Measurements from ENCODE around the gene CAMSAP2. TPM values are rescaled to one million over a fixed set of nuclear protein-coding genes. Genes with fewer than 3 reads are reported as not detected.

CAMSAP2 gene
- total and polyA plus RNA-seq, 2 of the 8 experiments (the other 6 are each of a cell fraction or from before 2014, with no cell fraction given) = 4.2 to 27.6 TPM

- Histone ChIP-seq H4K8ac (ENCODE audit: extremely low read depth, insufficient read depth, low read length) (no peak overlapping the region), H2AFZ (ENCODE audit: low read length) (no peak overlapping the region), H3K4me2 (ENCODE audit: insufficient read depth in 1 of 2, low read depth in 2 of 2, low read length in 2 of 2) (no peak overlapping the region), H3K4me1 (replicated peaks in 1 of 4; ENCODE audit: control insufficient read depth in 3 of 4, insufficient read depth in 4 of 4, low read length in 3 of 4) (no peaks in the 10 kb centered on the region), H3K79me2 (ENCODE audit: control insufficient read depth in 1 of 2, insufficient read depth in 2 of 2, low read length in 2 of 2) (no peaks in the 10 kb centered on the region), H3K18ac (ENCODE audit: extremely low read depth, low read length) (no peak overlapping the region), H2BK20ac (ENCODE audit: low read length) (no peak overlapping the region), H2BK5ac (ENCODE audit: low read depth, low read length) (no peak overlapping the region), H4K91ac (replicated peaks; ENCODE audit: insufficient read length, low read length) (no peak overlapping the region), H3K9ac (replicated peaks in 1 of 4; ENCODE audit: extremely low read depth in 1 of 4, low read depth in 3 of 4, low read length in 3 of 4) (no peak overlapping the region), H3K27ac (ENCODE audit: low read depth, low read length) (no peak overlapping the region), H3K14ac (ENCODE audit: insufficient read length) (no peak overlapping the region), H3K9me3 (ENCODE audit: insufficient read depth in 2 of 2, low read depth in 1 of 2, low read length in 1 of 2) (no peaks in the 10 kb centered on the region), H3K4ac (replicated peaks; ENCODE audit: insufficient read length, low read depth, low read length) (no peak overlapping the region), H2BK15ac (ENCODE audit: low read length) (no peak overlapping the region), H3K56ac (replicated peaks; ENCODE audit: insufficient read length, low read depth, low read length) (no peak overlapping the region), H4K5ac (ENCODE audit: insufficient read length, low read depth, low read length) (no peak overlapping the region), H3K27me3 (replicated peaks in 1 of 4; ENCODE audit: control insufficient read depth in 3 of 4, extremely low read depth in 1 of 4, insufficient read depth in 3 of 4, low read length in 3 of 4) (no peaks in the 10 kb centered on the region), H3K23ac (ENCODE audit: insufficient read length) (no peak overlapping the region), H2BK120ac (replicated peaks; ENCODE audit: low read depth, low read length) (no peak overlapping the region), H3K4me3 (ENCODE audit: extremely low read depth in 1 of 4, insufficient read depth in 2 of 4, low read depth in 3 of 4, low read length in 4 of 4) (no peak overlapping the region), H4K20me1 (replicated peaks in 1 of 2; ENCODE audit: control insufficient read depth in 1 of 2, insufficient read depth in 2 of 2, low read length in 2 of 2) (no peaks in the 10 kb centered on the region), H3K23me2 (ENCODE audit: low read depth, low read length) (no peaks in the 10 kb centered on the region), H2AK5ac (ENCODE audit: low read depth, low read length) (no peak overlapping the region), H3K79me1 (ENCODE audit: low read depth, low read length) (no peaks in the 10 kb centered on the region), H3K36me3 (ENCODE audit: control insufficient read depth in 2 of 4, insufficient read depth in 4 of 4, low read length in 3 of 4) (peaks cover 0 to 38% (median 20%) of the 10 kb centered on the region in 4 experiments; a peak in 6 of 8 replicates), H2BK12ac (ENCODE audit: low read depth, low read length) (no peak overlapping the region)
- ChIA-PET POLR2A (ENCODE audit: partially characterized antibody) (no interaction called here), CTCF (ENCODE audit: partially characterized antibody) (interaction anchor here (0.9 kb wide), 1 partner anchor 224 kb away, joined by 3 read pairs; no protein-coding TSS in a partner anchor)
- 81% methylated on average over 1 of the region's 1 CpG; no CpG with 5 or more reads in 1 of the 2 experiments for WGBS, 2 experiments (ENCODE audit: extremely low coverage in 1 of 2, insufficient coverage in 1 of 2, insufficient read length in 1 of 2, insufficient replicate concordance in 2 of 2, low coverage in 1 of 2, low lambda C conversion rate in 2 of 2, missing lambda C conversion rate in 1 of 2)
- FAIRE-seq = no peak
- no peak for DNase-seq (ENCODE audit: low read depth in 1 of 2, low spot score in 2 of 2)
- TF ChIP-seq SAP30 (IDR thresholded peaks at IDR 0.05; ENCODE audit: insufficient read depth, insufficient replicate concordance, low read length) (no peak), GTF2F1 (IDR thresholded peaks at IDR 0.05; ENCODE audit: borderline replicate concordance, low read depth, low read length) (no peak), BRCA1 (IDR thresholded peaks at IDR 0.05; ENCODE audit: low read depth, low read length) (no peak), SP1 (IDR thresholded peaks at IDR 0.05; ENCODE audit: low read depth, low read length) (no peak), ASH2L (IDR thresholded peaks at IDR 0.05; ENCODE audit: low read length) (no peak), KDM4A (IDR thresholded peaks at IDR 0.05; ENCODE audit: low read depth, low read length, severe bottlenecking) (no peak), RNF2 (IDR thresholded peaks at IDR 0.05; ENCODE audit: borderline replicate concordance, low read depth, low read length, missing control alignments, poor library complexity, severe bottlenecking) (no peak), JUN (IDR thresholded peaks at IDR 0.05; ENCODE audit: low read depth, low read length) (no peak), CTBP2 (IDR thresholded peaks at IDR 0.05; ENCODE audit: borderline replicate concordance, insufficient read depth, insufficient read length, low read length) (no peak), CTCF (IDR thresholded peaks at IDR 0.05; ENCODE audit: control extremely low read depth in 1 of 3, insufficient read depth in 1 of 3, low read depth in 1 of 3, low read length in 3 of 3) (no peak), SIRT6 (IDR thresholded peaks at IDR 0.05; ENCODE audit: low read length) (no peak)
These were observed 107.7 kb downstream of the CAMSAP2 start for GRCh38 chr1:200846398-200846797.
